Endometrial microvascular endothelial cells (primary cell): ENCODE results near the gene TOX4. TPM values are rescaled to one million over a fixed set of nuclear protein-coding genes. Genes with fewer than 3 reads are reported as not detected.
"Not testable (repeated sequence)": the region's sequence is repeated elsewhere in the genome, so short reads cannot be mapped to it uniquely, and the experiment has no call there.

Experiments used
- in situ Hi-C: cut with HindIII; loops from 2 replicates; pipeline ENCODE4 v1.10.0; 2017; ENCODE audit warnings: low sequenced_read_pairs, low pct_unique_long_range_greater_than_20kb; ENCODE audit errors: inconsistent ontology term
- total RNA-seq: library from RNA; depleted of rRNA; stranded (reverse); fragments of >200 nt; gene quantifications from one replicate; pipeline ENCODE4 v1.2.3, GENCODE V29; 2015; ENCODE audit errors: inconsistent ontology term

TOX4 gene
- total RNA-seq, 1 donor from 2014 or later: 37.4 TPM

GRCh38 chr14:21528381-21529348 is 51.7 kb downstream of the TOX4 start:
- in situ Hi-C loops: no loop called here

DNA sequence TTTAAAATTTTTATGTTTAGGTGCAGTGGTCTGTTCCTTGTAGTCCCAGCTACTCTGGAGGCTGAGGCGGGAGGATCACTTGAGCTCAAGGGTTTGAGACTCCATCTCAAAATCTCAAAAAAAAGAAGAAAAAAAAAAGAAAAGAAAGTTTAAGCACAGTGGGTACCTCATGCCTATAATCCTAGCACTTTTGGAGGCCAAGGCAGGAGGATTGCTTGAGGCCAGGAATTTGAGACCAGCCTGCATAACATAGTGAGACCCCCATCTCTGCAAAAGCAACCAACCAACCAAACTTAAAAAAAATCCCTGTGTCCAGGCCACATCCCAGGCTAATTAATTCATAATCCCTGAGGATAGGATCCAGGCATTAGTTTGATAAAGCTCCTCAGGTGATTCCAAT is 52.5 kb downstream of the TOX4 start:
- in situ Hi-C loops: no loop called here

GRCh38 chr14:21533294-21533693 is 56.3 kb downstream of the TOX4 start:
- in situ Hi-C loops: no loop called here

DNA sequence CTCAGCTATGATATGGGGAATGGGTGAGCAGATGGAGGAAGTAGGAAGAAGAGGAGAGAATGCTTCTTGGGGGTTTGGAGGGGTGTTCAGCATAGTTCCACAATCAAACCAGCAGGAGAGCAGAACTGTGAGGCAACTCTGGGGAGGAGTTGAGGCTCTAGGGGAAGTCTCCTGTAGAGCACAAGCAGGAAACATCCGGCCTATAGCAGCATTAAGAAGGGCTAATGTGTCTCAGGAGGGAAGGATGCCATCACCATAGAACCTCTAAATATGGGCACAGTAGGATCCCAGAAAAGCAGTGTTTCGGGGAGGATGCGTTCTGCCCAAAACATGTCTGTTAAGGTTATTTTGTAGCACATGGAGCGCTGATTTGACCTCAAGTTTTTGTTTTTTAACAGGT is 57.6 kb downstream of the TOX4 start:
- in situ Hi-C loops: no loop called here

- in situ Hi-C loops: no loop called here
Observed at GRCh38 chr14:21535545-21536417, 58.8 kb downstream of the TOX4 start.

GRCh38 chr14:21536418-21537089 is 59.6 kb downstream of the TOX4 start:
- in situ Hi-C loops: no loop called here

DNA sequence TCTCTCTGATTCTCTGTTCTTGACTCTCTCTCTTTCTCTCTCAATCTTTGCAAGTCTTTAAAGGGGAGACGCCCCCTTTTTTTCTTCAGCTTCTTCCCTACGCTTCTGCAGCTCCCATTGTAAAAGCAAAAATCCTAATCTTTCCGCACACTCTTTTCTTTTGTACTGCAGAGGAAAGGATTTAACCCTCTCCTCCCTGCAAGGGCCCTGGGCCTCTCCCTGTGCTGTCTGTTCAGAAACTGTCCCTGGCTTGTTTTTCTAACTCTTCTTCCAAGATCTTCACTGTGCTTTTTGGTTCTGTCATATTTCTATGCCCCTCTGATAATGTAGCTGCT is 60.1 kb downstream of the TOX4 start:
- in situ Hi-C loops: no loop called here

GRCh38 chr14:21539189-21539940 is 62.4 kb downstream of the TOX4 start:
- in situ Hi-C loops: no loop called here

DNA sequence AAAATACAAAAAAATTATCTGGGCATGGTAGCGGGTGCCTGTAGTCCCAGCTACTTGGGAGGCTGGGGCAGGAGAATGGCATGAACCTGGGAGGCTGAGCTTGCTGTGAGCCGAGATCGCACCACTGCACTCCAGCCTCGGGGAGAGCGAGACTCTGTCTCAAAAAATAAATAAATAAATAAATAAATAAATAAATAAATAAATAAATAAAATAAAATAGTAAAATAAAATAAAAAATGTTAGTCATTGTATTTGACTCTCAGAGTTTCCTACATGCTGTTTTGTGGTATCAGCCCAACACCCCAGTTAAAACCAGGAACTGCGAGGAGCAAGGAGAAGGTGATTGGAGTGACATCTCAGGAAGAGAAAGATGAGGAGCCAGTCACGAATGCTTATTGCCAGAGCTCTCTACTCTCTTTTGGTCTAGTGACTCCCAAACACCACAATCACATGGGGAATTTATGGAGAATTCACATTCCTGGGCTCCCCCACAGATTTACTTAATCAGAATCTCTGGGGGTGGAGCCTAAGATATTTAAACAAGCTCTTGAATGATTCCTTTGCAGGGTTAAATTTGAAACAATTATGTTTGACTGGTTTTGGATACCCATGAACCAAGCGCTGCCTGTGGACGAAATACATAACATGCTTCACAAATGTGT is 64.5 kb downstream of the TOX4 start:
- in situ Hi-C loops: no loop called here

DNA sequence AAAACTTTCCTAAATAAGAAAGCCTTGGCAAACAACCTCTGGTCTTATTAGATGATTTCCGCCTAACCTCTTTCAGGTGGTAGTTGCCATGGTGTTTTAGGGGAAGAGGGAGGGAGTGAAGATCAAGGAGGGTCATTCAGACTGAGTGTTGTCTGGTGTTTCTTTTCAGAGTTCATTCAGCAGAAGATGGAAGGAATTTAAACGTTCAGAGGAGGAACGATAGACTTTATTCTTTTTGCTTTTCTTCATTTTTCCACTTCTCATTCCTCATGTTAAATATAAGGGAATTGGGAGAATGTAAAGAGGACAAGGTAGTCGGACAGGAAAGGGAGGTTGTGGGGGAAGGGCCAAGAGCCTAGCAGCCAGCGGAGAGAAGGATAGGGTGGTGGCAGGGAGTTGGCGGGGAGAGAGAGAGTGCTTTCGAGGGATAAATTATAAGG is 66.5 kb downstream of the TOX4 start:
- in situ Hi-C loops: no loop called here

DNA sequence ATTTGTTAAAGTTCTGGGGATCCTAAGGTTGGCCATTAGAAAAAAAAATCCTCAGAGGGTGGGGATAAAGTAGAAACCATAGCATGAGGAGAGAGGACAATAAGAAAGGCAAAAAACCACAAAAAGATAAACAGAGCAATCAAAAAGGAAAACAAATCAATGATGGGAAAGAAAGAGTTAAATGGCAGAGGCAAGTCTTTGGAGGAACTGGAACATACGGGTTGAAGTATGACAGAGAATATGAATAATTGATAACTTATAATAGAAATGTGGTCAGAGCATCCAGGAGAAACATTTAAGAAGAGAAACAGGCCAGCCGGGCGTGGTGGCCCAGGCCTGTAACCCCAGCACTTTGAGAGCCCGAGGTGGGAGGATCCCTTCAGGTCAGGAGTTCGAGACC is 67.0 kb downstream of the TOX4 start:
- in situ Hi-C loops: no loop called here

DNA sequence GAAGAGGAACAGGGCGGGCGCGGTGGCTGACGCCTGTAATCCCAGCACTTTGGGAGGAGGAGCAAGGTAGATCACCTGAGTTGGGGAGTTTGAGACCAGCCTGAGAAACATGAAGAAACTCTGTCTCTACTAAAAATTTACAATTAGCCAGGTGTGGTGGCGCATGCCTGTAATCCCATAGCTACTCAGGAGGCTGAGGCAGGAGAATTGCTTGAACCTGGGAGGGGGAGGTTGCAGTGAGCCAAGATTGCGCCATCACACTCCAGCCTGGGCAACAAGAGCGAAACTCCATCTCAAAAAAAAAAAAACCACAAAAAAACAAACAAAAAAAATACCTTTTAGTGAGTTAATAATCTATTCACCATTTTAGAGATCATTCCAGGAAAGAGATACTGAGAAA is 67.6 kb downstream of the TOX4 start:
- in situ Hi-C loops: not testable (repeated sequence)

Other genes starting within 250 kb of the TOX4 start
- gene HNRNPC, start 207.8 kb upstream of the TOX4 start, total RNA-seq: 992 TPM
- gene RPGRIP1, start 197.1 kb upstream of the TOX4 start, total RNA-seq: not detected
- gene SUPT16H, start 93.2 kb upstream of the TOX4 start, total RNA-seq: 81.4 TPM
- 38.2 TPM for gene CHD8, start 21.1 kb upstream of the TOX4 start, total RNA-seq
- 30.4 TPM for gene RAB2B, start 236 bp upstream of the TOX4 start, total RNA-seq
- 75.2 TPM for gene METTL3, start 34.1 kb downstream of the TOX4 start, total RNA-seq
- 1.4 TPM for gene SALL2, start 49.2 kb downstream of the TOX4 start, total RNA-seq
- not detected for gene OR10G3, start 102.9 kb downstream of the TOX4 start, total RNA-seq
- gene OR10G2, start 157.7 kb downstream of the TOX4 start, total RNA-seq: not detected
- gene OR4E2, start 176.6 kb downstream of the TOX4 start, total RNA-seq: not detected
- gene OR4E1, start 196.6 kb downstream of the TOX4 start, total RNA-seq: not detected